Lung (tissue), 12 donors: ENCODE measurements around the gene ARSI. TPM values are rescaled to one million over a fixed set of nuclear protein-coding genes. Genes with fewer than 3 reads are reported as not detected.

Experiments
- ATAC-seq: fragments of 200-7000 bp; cut with Tn5 transposase; one replicate; pipeline ENCODE4 v1.9.1; 2020; ENCODE audit warnings: moderate number of reproducible peaks; ENCODE audit not compliant: insufficient read depth, low FRiP score
- DNase-seq, 3 donors: peaks; one replicate each; pipeline ENCODE4 v3.0.0-alpha.2; 2013 to 2017
- H3K27ac ChIP-seq, 2 donors: one replicate each; pipeline ENCODE4 v1.5.1; 2013; ENCODE audit warnings: mild to moderate bottlenecking in 2 of 2, moderate library complexity in 2 of 2, control low read depth in 1 of 2, inconsistent platforms in 1 of 2, low read depth in 1 of 2, low read length in 1 of 2
- H3K27me3 ChIP-seq, 3 donors: one replicate each; pipeline ENCODE4 v1.5.1; 2013; ENCODE audit warnings: low read length in 2 of 3; ENCODE audit not compliant: control insufficient read depth in 3 of 3, insufficient read depth in 3 of 3
- H3K36me3 ChIP-seq, 4 donors: one replicate each; pipeline ENCODE4 v1.5.1; 2013; ENCODE audit warnings: low read length in 4 of 4, mild to moderate bottlenecking in 1 of 4, moderate library complexity in 1 of 4; ENCODE audit not compliant: control insufficient read depth in 4 of 4, insufficient read depth in 4 of 4
- H3K4me1 ChIP-seq, 5 donors: one replicate each; pipeline ENCODE4 v1.5.1; 2013; ENCODE audit warnings: low read length in 5 of 5, mild to moderate bottlenecking in 2 of 5, moderate library complexity in 1 of 5; ENCODE audit not compliant: control insufficient read depth in 5 of 5, insufficient read depth in 5 of 5
- H3K4me3 ChIP-seq: one replicate; pipeline ENCODE4 v1.5.1; 2013; ENCODE audit warnings: mild to moderate bottlenecking, control low read depth, moderate library complexity
- H3K9ac ChIP-seq, 2 donors: one replicate each; pipeline ENCODE4 v1.5.1; 2013; ENCODE audit warnings: low read length in 2 of 2, control low read depth in 1 of 2; ENCODE audit not compliant: insufficient read depth in 1 of 2
- H3K9me3 ChIP-seq, 4 donors: one replicate each; pipeline ENCODE4 v1.5.1; 2013; ENCODE audit warnings: low read length in 3 of 4, mild to moderate bottlenecking in 1 of 4, moderate library complexity in 1 of 4; ENCODE audit not compliant: control insufficient read depth in 4 of 4, insufficient read depth in 3 of 4
- WGBS, 2 donors: extraction: QIAGEN DNeasy Blood & Tissue Kit; methylation state at CpG; one replicate each; pipeline ENCODE4 v1.1.7; 2013; 5-methylcytosine and 5-hydroxymethylcytosine counted together
- polyA plus RNA-seq, 2 donors: library from polyadenylated mRNA; stranded (reverse); fragments of 200-250 nt; gene quantifications; one replicate each; pipeline ENCODE4 v1.2.1, GENCODE V29; 2013
- total RNA-seq, 2 donors: library from RNA; depleted of rRNA in 1 of 2; stranded (reverse); fragments of >200 nt in 1 of 2; gene quantifications; one replicate each; pipeline ENCODE4 v1.2.1, GENCODE V29; 2014 to 2021
- TF ChIP-seq, protein P1 (sequence below): IDR thresholded peaks from 2 replicates; pipeline ENCODE4 v1.5.1; 2012; ENCODE audit warnings: mild to moderate bottlenecking; ENCODE audit errors: control extremely low read depth, extremely low read depth
- donor health status: control.
- donor health status: control.
- donor health status: Bipolar disorder and iron deficiency.
- donor health status: healthy.
- donor health status: DM: yes; HTN: yes; CAD: no.

The ARSI gene
- total and polyA plus RNA-seq, 4 donors = 0.91 to 15.4 (median 4.1) TPM

DNA sequence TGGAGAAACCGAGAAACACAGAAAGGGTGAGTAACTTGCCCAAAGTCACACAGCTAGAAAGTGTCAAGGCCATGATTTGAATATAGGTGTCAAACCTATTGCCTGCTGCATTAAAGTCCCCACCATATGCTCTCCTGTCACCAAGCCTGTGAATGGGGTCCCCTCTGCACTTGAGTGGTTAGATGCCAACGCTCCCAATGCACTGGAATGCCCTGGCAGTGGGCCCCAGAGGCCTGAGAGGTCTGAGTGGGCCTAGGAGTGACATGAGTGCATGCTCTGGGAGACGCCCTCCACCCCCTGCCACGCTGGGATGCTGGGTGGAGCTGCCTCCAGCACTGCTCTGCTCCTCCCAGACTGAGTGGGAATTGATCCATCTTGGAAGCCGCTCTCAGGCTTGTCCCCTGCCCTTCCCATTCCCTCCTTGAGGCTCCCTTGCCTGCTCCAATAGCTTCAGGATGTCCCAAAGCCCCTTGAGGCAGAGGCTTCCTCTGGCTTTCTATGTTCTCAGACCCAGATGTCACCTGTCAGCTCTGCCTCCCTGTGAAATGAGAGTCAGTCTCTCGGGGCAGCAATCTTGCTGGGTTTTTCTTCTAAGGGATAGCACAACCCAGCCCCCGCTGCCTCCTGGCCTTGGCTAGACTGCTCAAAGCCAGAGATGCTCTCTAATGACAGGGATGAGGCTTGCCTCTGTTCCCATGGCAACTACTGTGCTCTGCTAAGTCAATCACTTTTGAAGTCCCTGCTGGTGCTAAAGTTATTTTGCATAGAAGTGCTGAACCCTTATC, 6.6 kb upstream of the ARSI start:
- Histone ChIP-seq H3K9ac (no peak overlapping the region), H3K4me3 (no peak overlapping the region), H3K27ac (no peak overlapping the region), H3K4me1 (peaks cover 0 to 50% (median 16%) of the 10 kb centered on the region in 5 donors), H3K36me3 (no peaks in the 10 kb centered on the region), H3K27me3 (no peaks in the 10 kb centered on the region), H3K9me3 (peaks cover 0 to 4% (median 0%) of the 10 kb centered on the region in 4 donors)
- 66 to 86% methylated on average over 7 of the region's 7 CpGs for whole genome bisulfite sequencing, 2 donors
- TF ChIP-seq, protein P1, sequence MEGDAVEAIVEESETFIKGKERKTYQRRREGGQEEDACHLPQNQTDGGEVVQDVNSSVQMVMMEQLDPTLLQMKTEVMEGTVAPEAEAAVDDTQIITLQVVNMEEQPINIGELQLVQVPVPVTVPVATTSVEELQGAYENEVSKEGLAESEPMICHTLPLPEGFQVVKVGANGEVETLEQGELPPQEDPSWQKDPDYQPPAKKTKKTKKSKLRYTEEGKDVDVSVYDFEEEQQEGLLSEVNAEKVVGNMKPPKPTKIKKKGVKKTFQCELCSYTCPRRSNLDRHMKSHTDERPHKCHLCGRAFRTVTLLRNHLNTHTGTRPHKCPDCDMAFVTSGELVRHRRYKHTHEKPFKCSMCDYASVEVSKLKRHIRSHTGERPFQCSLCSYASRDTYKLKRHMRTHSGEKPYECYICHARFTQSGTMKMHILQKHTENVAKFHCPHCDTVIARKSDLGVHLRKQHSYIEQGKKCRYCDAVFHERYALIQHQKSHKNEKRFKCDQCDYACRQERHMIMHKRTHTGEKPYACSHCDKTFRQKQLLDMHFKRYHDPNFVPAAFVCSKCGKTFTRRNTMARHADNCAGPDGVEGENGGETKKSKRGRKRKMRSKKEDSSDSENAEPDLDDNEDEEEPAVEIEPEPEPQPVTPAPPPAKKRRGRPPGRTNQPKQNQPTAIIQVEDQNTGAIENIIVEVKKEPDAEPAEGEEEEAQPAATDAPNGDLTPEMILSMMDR = no peak
- ATAC-seq (no peak), DNase-seq (peak; percentile 49 to 53 (median 51))

DNA sequence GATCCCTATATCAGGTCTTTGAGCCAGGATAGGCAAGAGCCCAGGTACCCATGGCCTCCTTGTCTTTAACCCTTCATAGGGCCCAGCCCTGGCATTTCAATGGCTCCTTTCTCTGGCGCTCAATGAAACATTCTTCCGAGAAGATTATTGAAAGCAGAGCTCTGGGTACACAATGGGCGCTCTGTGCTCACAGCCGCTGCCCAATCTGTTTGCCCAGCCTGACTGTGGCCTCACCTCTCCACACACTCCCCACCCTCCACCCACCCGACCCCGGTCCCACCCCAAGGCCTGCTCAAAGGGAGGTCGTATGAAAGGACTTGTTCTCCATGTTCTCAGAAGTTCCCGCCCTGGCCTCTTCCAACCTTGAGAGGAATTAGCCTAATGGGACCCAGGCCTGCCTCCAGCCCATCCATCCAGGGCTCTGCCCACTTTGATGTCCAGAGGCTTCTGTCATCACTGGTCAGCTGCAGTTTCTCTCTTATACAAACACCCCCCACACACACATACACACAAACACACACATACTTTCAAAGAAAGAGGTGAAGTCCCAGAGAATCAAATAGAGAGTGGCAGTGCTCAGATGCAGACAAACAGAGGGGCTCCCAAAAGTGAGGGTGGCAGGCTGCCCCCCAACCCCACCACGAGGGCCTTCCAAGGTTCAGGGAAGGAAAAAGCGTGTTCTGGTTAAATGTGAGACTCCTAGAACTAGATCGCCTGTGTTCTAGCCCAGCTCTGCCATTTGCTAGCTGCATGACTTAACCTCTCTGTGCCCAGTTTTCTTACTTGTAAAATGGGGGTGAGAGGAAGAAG, 5.1 kb upstream of the ARSI start:
- H3K4me3 ChIP-seq = no peak overlapping the region
- H3K4me1 ChIP-seq = peaks cover 0 to 61% (median 25%) of the 10 kb centered on the region in 5 donors
- no peak for ATAC-seq

DNA sequence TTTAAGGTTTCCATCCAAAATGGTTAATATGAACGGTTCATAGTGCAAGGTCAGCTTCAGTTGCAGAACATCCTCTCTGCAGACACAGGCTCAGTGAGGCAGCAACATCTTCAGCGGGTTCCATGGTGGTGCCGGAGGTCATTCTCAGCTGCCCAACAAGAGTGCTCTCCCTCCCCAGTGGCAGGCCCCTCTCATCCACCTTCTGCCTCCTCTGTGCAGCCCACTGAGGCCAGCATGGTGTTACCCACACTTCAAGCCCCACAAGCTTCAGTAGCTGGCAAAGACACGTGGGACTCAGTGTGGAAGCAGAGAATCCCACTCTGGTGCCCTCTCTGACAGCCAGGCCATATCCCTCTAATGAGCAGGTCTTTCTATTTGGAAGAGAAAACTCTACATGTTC, 4.1 kb upstream of the ARSI start:
- Histone ChIP-seq H3K36me3 (no peaks in the 10 kb centered on the region), H3K9ac (peak overlapping the region in 1 of 2 donors; percentile 39), H3K27ac (no peak overlapping the region), H3K9me3 (peaks cover 0 to 4% (median 0%) of the 10 kb centered on the region in 4 donors), H3K27me3 (no peaks in the 10 kb centered on the region), H3K4me1 (peaks cover 0 to 63% (median 25%) of the 10 kb centered on the region in 5 donors), H3K4me3 (no peak overlapping the region)
- WGBS, 2 donors = 88 to 90% methylated on average over 4 of the region's 4 CpGs
- TF ChIP-seq, protein P1 = no peak
- DNase-seq = no peak
- ATAC-seq = no peak

More for the DNA sequence above, 5.1 kb upstream of the ARSI start:
- Histone ChIP-seq H3K27ac (no peak overlapping the region), H3K27me3 (no peaks in the 10 kb centered on the region), H3K9ac (no peak overlapping the region), H3K9me3 (peaks cover 0 to 4% (median 0%) of the 10 kb centered on the region in 4 donors), H3K36me3 (no peaks in the 10 kb centered on the region)
- 75 to 90% methylated on average over 11 of the region's 11 CpGs for WGBS, 2 donors
- TF ChIP-seq, protein P1 = no peak
- DNase-seq = peak; percentile 46 to 58 (median 46)
